ENCODE measurements around the gene EEIG1. TPM values are rescaled to one million over a fixed set of nuclear protein-coding genes. Genes with fewer than 3 reads are reported as not detected.

The EEIG1 gene
- total RNA-seq, 1 experiment from 2014 or later = 17.5 TPM

- no TSS peak for BruUV-seq (replicated peaks)
- H3K4me1 Mint-ChIP-seq (ENCODE audit: insufficient read depth, unreplicated experiment) = peaks cover 12% of the 10 kb centered on the region
- H3K27me3 Mint-ChIP-seq (ENCODE audit: insufficient read depth, unreplicated experiment) = no peaks in the 10 kb centered on the region
- no peaks in the 10 kb centered on the region for H3K36me3 Mint-ChIP-seq (ENCODE audit: insufficient read depth, unreplicated experiment)
- TF ChIP-seq CTCF (IDR thresholded peaks at IDR 0.05; ENCODE audit: unreplicated experiment) = no peak
- DNase-seq (ENCODE audit: unreplicated experiment) = peak; percentile 42
- ChIA-PET POLR2A (interaction anchor here (1.1 to 1.2 kb wide), 2 partner anchors 22 to 26 kb away, joined by 4 to 9 read pairs; partner anchors contain the start of gene EEIG1), CTCF (interaction anchor here (1.2 to 1.4 kb wide), 2 partner anchors 33 to 60 kb away, joined by 3 to 4 read pairs; no protein-coding TSS in a partner anchor)
- H3K27ac Mint-ChIP-seq (ENCODE audit: low read depth, unreplicated experiment) = peak overlapping the region; percentile 67
- intact Hi-C loops (cut with micrococcal nuclease) = no loop called here
- no peaks in the 10 kb centered on the region for H3K9me3 Mint-ChIP-seq (ENCODE audit: unreplicated experiment)
- no peak overlapping the region for H3K4me3 Mint-ChIP-seq (ENCODE audit: unreplicated experiment)
Observed at GRCh38 chr9:128001779-128002298, 21.1 kb upstream of the EEIG1 start.

GRCh38 chr9:128001151-128001778, 20.5 kb upstream of the EEIG1 start:
- no peak overlapping the region for H3K4me3 Mint-ChIP-seq (ENCODE audit: unreplicated experiment)
- ChIA-PET POLR2A (interaction anchor here (1.1 to 1.2 kb wide), 2 partner anchors 21 to 26 kb away, joined by 4 to 9 read pairs; partner anchors contain the start of gene EEIG1), CTCF (no interaction called here)
- H3K9me3 Mint-ChIP-seq (ENCODE audit: unreplicated experiment) = no peaks in the 10 kb centered on the region
- DNase-seq (ENCODE audit: unreplicated experiment) = no peak
- no peaks in the 10 kb centered on the region for H3K36me3 Mint-ChIP-seq (ENCODE audit: insufficient read depth, unreplicated experiment)
- H3K27ac Mint-ChIP-seq (ENCODE audit: low read depth, unreplicated experiment) = peak overlapping the region; percentile 67
- no TSS peak for BruUV-seq (replicated peaks)
- intact Hi-C loops (cut with micrococcal nuclease) = no loop called here
- no peaks in the 10 kb centered on the region for H3K27me3 Mint-ChIP-seq (ENCODE audit: insufficient read depth, unreplicated experiment)
- peaks cover 7% of the 10 kb centered on the region for H3K4me1 Mint-ChIP-seq (ENCODE audit: insufficient read depth, unreplicated experiment)
- TF ChIP-seq CTCF (IDR thresholded peaks at IDR 0.05; ENCODE audit: unreplicated experiment) = no peak

- Mint-ChIP-seq H3K4me3 (ENCODE audit: unreplicated experiment) (no peak overlapping the region), H3K4me1 (ENCODE audit: insufficient read depth, unreplicated experiment) (peaks cover 7% of the 10 kb centered on the region), H3K36me3 (ENCODE audit: insufficient read depth, unreplicated experiment) (no peaks in the 10 kb centered on the region), H3K9me3 (ENCODE audit: unreplicated experiment) (no peaks in the 10 kb centered on the region), H3K27ac (ENCODE audit: low read depth, unreplicated experiment) (no peak overlapping the region), H3K27me3 (ENCODE audit: insufficient read depth, unreplicated experiment) (no peaks in the 10 kb centered on the region)
- ChIA-PET POLR2A (interaction anchor here (0.6 kb wide), 1 partner anchor 811 kb away, joined by 5 read pairs; no protein-coding TSS in a partner anchor), CTCF (interaction anchor here (1.0 to 1.4 kb wide), 3 partner anchors 35 to 118 kb away, joined by 3 to 4 read pairs (median 3); no protein-coding TSS in a partner anchor)
- no peak for TF ChIP-seq CTCF (IDR thresholded peaks at IDR 0.05; ENCODE audit: unreplicated experiment)
- no TSS peak for BruUV-seq (replicated peaks)
- intact Hi-C loops (cut with micrococcal nuclease) = no loop called here
- DNase-seq (ENCODE audit: unreplicated experiment) = no peak
Observed at GRCh38 chr9:127999461-127999860, 18.7 kb upstream of the EEIG1 start.

- TF ChIP-seq CTCF (IDR thresholded peaks at IDR 0.05; ENCODE audit: unreplicated experiment) = no peak
- Mint-ChIP-seq H3K27me3 (ENCODE audit: insufficient read depth, unreplicated experiment) (no peaks in the 10 kb centered on the region), H3K36me3 (ENCODE audit: insufficient read depth, unreplicated experiment) (no peaks in the 10 kb centered on the region), H3K4me1 (ENCODE audit: insufficient read depth, unreplicated experiment) (no peaks in the 10 kb centered on the region), H3K9me3 (ENCODE audit: unreplicated experiment) (no peaks in the 10 kb centered on the region), H3K27ac (ENCODE audit: low read depth, unreplicated experiment) (no peak overlapping the region), H3K4me3 (ENCODE audit: unreplicated experiment) (no peak overlapping the region)
- ChIA-PET POLR2A (interaction anchor here (1.6 kb wide), 1 partner anchor 13 kb away, joined by 5 read pairs; the partner anchor contains the start of gene EEIG1), CTCF (interaction anchor here (1.0 to 1.2 kb wide), 2 partner anchors 41 to 90 kb away, joined by 3 read pairs; no protein-coding TSS in a partner anchor)
- no TSS peak for BruUV-seq (replicated peaks)
- intact Hi-C loops (cut with micrococcal nuclease) = no loop called here
- no peak for DNase-seq (ENCODE audit: unreplicated experiment)
Observed at GRCh38 chr9:127993721-127994120, 12.9 kb upstream of the EEIG1 start.
